Colon (tissue), 2 donors: ENCODE results near the gene ADGRB2.

Experiments
- FAIRE-seq: peaks from 2 replicates; lab custom pipeline; 2012; peaks lifted over from hg19 to GRCh38; lab: Jason Lieb, UNC
- donor health status: control.
- donor health status: control.

The ADGRB2 gene

DNA sequence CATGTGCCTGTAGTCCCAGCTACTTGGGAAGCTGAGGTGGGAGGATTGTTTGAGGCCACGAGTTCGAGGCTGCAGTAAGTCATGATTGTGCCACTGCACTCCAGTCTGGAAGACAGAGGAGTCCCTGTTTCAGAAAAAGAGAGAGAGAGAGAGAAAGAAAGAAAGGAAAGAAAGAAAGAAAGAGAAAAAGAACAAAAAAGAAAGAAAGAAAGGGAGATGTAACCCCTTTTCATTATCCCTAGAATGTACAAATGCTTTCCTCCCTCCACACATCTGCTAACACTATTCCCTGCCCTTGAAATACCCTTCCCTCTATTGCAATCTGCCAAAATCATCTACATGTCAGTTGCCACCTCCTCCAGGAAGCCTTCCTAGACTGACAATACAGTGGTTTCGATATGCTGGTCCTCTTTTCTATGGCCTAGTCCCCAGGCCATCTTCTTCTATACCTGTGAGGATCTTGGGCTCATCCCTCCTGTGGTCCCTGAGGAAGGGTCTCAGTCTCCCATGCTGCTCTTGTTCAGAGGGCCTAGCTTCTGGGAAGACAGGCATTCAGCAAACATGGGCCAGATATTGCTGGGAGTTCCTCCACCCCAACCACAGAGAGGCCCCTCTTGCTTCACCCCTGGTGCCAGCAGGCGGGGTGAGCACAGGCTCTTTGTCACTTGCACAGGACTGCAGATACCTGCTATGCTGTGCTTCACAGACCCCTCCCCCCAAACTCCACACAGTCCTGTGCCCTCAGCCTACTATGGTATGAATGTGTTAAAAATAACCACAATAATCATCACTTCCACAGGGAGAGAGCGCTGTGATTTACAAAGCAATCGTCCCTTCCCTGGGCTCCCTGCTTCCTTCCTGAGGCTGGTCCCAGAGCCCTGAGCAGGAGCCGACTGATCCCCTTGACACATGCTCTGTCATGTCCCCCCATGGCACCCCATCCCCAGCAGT is 14.1 kb downstream of the ADGRB2 start:
- no peak for FAIRE-seq

DNA sequence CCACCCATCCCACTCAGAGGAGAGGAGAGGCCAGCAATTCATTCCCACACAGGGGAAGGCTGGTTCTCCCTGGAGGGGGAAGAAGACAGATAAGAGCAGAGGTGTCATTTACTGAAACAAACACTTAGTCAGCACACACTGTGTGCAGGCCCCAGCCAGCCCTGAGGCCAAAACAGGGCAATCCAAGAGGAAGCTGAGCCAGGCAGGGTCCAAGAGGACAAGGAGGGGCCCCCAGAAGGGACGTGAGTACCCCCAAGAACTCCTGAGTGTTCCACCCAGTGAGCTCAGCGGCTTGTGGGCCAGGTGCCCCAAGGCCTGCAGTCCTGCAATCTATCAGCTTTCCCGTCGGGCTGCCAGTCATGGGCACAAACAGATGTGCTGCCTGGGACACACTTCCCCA is 15.8 kb downstream of the ADGRB2 start:
- no peak for FAIRE-seq

DNA sequence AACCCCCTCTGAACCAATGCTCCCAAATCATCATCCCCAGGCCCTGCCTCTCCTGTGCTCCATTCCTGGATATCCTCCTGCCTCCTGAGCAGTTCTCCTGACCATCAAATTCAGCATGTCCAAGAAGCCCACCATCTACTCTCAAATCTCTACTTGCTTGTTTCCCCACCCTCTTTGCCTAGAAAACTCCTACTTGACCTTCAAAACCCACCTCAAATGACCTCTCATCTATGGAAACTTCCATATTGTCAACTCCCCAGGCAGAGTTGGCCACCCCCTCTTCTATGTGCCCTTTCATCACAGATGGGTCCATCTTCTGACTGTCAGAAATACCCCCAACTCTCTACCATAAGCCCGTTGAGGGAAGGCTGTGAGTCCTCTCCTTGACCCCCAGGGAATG is 16.8 kb downstream of the ADGRB2 start:
- FAIRE-seq, result no peak

DNA sequence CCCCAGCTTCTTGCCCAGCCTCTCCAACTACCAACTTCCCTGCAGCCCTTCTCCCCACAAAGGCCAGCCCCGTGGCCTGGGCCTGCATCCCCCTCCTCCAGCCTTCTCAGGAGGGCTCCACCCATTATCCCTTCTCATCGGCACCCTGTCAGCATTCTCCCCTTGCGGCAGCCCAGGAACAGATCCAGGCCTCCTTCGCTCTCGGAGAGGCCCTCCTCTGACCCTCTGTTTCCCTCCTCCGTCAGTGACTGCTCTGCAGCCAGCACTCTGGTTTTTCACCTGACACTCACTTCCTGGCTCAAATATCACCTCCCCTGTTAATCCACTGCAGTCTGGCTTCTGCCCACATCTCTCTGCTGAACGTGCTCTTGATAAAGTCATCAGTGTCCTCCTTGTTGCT is 17.5 kb downstream of the ADGRB2 start:
- FAIRE-seq, result no peak

DNA sequence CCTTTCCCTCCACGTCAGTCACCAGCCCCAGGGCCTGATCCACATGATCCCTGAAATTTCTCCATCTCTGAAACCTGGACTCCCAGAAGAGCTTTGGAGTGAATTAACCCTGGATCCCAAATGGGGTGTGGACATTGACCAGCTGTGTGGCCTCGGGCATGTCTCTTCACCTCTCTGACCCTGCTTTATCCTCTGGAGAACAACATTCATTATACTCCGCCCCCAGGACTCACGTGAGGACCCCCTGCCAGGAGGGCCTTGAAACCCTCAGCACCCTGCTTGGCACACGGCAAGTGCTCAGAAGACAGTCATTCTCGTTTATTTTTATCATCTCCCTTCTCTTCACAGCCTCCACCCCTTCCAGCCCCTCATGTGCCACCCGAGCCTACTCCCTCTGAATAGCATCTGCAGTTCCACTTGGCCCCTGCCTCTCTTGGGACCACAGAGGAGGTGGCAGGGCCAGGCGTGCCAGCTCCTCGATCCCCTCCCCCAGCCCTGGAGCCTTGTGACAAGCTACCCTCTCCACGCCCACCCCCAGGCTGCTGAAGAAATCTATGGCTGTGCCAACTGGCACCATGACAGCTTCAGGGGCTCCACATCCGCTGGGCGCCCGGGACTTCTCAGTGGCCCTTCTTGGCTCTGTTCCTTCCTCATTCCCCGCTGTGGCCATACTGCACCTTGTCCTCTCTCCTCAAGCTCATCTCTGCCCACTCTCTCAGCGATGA is 18.0 kb downstream of the ADGRB2 start:
- FAIRE-seq, result no peak

DNA sequence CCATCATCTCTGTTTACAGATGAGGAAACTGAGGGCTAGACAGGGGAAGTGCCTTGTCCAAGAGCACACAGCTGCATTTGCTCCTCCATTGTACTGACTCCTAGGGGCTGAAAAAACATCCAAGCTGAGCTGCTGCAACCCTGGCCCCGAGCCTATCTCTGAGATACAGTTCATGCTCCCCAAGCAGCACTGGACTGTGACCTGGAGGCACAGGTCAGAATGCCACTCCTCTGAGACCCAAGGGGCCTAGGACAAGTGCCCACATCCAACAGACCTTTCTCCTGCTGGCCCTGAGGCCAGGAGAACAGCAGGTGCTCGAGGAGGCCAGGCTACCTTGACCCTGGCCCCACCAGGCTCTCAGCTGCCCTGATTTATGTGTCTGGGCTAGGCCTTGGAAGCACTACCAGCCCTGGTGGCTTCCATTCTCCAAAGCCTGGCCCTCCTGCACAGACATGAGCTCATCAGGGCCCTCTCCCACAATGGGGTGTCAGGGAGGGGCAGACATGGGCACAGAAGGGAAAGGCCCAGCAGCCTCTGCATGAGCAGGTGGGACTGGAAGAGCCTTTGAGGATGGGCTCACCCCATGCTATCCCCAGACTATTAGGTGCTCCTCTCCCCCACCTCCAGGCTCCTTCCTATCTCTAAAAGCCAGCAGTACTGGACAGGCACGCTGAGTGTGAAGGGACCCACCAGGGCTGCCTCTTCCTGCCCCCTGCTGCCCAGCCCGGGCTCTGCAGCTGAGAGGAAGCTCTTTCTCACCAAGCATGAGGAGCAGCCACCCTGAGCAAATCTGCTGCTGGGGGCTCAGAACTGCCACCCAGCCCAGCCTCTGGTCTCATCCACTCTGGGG is 18.8 kb downstream of the ADGRB2 start:
- no peak for FAIRE-seq

DNA sequence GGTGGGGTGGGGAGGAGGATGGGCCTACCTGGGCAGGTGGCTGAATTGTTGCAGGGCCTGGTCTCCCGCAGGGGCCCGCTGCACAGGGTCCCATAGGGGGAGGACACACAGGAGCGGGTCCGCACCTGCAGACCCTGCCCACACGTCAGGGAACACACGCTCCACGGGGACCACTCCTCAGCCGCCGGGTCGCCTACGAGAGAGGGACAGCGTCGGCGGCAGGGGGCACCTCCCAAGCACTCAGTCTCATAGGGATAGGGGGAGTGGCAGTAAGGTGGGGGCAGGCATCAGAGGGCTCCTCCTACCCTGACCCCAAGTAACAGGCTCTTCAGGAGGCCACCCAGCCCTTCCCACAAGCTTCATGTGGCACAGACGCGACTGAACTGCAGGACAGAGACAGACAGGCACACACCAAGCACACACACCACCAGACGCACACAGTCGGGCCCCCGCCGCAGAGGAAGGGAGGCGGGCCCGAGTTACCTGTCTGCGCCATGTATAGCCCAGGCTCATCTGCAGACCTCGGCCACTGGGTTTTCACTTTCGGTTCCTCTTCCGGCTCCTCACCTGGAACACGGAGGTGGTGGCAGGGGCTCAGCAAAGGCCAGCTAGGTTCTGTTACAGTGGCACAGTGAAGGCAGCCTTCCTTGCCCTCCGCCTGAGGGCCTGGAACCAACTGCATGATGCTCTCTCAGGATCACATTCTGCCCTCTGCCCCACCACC is 19.8 kb downstream of the ADGRB2 start:
- FAIRE-seq, result no peak

DNA sequence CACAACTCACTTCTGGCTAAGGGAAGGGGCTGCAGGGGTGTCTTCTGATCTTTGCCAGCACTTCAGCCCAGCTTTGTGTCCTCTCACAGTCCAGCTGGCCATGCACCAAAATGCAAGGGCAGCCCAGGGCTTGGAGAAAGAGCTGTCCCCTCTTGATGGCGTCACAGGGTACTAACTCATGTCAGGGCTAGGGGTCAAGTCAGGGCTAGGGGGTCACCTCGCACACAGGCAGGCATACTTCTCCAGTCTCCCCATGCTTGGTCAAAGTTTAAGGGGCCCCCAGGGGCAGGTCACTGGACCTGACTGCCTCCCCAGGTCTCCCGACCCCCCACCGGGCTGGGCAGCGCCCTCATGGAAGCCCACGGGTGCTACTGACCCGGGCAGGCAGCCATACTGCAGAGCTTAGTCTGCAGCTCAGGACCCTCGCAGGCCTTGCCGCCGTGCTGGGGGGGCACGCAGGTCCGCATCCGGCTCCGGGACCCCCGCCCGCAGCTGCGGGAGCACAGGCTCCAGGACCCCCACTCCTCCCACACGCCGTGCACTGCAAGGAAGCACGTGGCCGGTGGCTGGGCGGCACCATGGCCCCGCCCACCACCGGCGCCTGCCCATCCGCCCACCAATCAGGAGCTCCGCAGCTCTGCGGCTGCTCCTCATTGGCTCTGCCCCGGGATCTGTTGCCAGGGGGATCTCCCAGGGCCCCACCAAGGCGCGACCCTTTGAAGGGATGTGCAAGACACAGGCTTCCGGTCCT is 21.5 kb downstream of the ADGRB2 start:
- FAIRE-seq, result no peak

DNA sequence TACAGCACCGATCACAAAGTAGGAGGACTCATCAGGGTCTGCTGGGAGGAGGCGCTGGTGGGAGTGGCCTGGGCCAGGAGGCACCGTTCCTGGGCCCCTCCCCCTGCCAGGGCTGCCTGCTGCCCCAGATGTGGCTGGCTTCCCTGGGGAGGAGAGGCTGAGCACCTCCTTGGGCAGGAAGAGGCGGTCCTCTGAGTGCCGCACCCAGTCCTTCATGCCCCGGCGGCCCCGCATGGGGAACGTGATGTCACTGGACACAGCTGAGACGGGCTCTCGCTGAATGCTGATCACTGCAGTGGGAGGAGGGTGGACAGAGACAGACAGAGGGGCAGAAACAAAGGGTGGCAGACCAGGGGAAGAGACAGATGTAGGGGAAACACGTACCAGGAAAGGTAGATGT is 24.8 kb downstream of the ADGRB2 start:
- FAIRE-seq, result no peak

DNA sequence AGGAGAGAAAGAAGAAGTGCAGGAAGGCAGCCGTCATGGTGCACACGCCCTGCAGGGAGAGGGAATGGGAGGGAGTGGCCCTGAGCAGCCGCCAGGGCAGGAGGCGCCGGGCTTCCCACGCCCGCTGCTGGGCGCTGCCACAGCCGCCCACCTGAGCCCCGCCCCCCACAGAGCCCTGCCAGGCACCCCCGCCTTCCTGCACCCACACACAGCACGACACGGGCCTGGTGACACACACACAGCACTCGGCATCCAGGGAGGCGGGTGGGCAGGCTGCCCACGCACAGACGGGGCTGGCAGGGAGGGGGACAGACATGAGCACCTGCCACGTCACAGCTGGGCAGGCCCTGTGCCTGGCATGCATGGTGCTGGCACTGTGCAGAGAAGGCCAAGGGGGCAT is 27.5 kb downstream of the ADGRB2 start:
- no peak for FAIRE-seq

DNA sequence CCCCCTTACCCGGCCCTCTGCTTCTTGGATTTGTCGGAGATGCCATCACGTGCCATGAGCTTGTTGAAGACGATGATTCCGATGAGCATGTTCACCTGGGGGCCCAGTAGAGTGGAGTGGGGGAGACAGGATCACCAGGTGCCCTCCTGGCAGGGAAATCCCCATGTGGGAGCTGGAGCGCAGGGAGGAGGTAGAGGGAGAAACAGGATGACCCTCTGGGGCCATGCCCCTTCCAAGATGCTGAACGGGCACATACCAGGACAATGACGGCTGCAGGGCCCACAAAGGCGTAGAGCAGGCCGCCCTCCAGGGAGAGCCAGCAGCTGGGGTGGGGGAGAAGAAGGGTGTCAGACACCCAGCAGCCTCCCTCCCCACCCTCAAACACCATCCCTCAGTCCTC is 28.6 kb downstream of the ADGRB2 start:
- no peak for FAIRE-seq

DNA sequence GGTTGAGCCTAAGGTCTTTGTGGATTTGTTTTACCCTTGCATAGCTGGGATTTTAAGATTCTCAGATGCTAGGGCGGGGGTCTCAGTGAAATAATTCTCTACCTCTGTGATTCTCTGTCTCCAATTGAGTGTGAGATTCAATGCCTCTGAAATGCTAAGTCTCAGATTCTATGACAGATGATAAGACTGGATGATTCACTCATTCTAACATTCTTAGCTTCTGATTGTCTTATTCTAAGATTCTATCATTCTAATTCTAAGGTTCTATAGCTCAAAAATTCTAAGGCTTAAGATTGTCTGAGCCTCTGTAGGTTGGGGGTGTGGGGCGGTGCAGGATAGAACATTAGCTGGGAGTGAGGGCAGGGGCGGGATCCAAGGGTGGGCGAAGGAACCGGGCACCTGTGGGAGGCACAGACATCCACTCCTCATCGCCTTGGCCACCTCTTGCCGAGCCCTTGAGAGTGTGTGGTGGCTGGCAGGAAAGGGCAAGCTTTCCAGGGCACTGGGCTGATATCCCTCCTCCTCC is 29.5 kb downstream of the ADGRB2 start:
- FAIRE-seq, result no peak

DNA sequence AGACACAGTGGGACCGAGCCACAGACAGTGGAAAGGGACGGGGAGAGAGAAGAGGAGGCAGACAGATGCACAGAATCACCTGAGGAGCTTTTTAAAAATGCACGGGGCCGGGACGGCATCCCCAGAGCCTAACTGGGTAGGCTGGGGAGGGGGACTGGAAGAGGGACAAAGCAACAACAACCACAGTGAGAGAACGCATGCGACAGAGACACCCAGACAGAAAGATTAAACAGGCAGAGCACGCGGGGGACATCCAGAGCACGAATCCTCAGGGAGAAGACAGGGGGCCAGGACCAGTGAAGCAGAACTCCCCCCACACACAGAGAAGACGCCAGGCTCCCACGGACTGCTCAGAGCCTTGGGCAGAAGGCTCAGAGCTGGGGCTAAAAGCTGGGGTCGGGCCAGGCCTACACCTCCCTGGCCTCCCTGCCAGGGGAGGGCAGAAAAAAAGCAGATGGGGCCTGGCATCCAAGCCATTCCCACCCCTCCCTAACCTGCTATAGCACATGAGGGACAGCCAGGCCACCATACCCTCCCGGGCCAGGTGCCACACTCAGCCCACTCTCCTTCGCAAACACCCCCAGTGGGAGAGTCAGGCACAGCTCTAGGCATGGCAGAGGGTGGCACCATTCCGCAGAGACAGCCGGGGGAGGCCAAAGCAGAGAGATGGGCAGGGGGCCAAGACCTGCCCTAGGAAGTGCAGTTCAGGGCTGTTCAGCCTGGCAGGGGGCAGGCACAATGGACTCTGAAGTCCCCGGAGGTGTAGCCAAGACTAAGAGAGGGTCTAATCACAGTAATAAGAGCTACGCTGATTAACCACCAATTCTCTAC is 30.5 kb downstream of the ADGRB2 start:
- no peak for FAIRE-seq

DNA sequence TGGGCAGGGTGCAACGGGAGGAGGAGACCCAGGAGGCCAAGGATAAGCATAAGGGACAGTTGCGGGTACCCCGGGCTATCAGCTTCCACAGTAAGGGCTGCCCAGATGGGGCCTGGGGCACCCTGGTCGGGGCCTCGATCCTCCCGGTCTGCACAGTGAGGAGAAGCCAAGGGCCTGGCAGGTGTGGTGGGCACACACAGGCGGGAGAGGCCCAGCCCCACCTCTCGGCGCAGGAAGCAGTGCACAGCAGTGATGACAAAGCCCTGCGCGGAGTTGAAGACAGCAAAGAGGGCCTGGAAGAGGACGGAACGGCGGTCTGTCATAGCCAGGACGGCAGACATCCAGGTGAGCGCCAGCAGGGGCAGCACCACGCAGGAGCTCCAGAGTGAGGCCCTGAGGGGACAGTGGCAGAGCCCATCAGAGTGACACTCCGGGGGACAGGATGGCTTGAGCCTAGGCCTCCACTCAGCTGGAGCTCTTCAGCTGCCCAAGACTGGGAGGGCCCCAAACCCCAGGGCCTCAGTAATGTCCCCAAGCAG is 31.3 kb downstream of the ADGRB2 start:
- FAIRE-seq, result no peak

DNA sequence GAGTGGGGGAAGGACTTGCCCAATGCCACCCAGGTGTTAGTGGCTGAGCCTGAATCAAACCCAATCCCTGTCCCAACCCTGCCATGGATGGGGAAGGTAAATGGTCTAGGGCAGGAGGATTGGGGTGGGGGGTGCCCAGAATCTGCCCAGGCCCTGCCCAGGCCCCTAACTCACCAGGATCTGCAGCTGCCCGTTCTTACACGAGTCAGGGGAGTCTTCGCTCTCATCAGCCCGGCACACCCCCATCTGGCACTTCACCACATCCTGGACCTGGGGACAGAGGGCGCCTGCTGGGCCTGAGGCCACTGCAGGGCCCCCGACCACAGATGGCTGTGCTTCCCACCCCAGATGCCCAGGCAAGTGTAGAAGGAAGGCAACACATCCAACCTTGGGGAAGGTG is 31.8 kb downstream of the ADGRB2 start:
- FAIRE-seq, result no peak

DNA sequence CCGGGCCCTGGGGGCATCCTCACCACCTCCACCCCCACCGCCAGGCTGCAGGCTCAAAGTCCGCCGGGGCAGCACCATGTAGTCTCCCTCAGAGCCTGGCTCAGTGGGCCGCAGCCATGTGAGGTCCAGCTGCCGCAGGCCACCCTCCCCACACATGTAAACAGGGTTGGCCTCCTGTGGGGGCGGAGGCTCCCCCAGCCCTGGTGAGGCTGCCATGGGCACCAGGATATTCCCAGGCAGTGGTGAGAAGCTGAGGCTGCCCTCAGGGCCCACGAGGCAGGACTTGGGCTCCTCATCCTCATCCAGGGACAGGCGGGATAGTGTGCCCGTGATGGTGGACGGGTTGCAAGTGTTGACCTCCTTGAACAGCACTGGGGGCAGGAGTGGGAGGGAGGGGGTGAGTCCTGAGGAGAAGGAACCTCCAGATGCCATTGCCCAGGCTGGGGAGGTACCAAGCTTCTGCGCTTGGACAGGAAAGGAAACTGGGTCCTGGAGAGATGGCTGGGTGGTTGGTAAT is 33.0 kb downstream of the ADGRB2 start:
- no peak for FAIRE-seq

DNA sequence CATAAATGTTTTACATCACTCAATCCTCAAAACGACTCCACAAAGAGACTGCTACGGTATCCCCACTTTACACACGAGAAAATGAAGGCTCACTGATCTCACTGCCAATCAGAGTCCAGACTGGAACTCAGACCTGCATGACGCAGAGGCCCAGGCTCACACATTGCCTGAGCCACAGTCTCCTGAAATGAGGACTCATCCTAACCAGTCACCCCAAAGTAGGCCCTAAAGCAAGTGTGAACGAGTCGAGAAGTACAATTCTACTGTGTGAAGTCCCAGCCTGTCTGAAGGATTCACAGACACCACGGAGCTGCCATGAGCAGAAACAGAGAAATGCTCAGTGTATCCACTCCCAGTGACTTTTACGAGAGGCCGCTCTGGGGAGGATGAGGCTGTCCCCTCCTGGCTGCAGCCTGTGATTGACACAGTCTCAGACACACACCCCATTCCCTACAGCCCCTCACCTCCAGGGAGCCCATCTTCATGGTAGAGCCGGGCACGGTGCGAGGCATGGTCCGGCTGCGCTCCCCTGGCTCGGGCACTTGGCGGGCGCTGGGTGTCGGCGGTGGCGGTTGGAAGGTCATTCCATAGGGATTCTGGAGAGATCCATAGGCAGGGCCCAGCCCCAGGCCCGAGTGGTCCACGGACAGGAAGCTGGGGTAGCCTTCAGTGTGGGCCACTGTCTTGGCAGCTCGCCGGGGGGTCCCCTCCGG is 33.6 kb downstream of the ADGRB2 start:
- FAIRE-seq, result no peak

DNA sequence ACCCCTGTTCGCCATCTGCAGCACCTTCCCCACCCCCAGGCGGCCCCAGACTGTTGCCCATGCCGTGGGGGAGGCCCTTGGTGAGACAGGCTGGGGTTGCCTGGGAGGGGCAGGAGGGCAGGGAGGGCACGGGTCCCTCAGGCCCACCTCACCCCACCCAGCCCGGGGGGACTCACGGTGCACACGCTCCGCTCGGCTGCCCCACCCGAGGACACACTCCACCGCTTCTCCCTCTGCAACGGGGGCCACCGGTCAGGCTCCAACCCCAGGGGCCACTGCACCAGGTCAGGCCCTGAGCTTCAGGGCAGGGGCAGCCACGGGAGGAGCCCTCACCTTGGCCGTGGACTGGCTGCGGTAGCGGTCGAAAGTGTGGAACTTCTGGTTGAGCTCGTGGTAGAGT is 36.3 kb downstream of the ADGRB2 start:
- FAIRE-seq, result no peak

DNA sequence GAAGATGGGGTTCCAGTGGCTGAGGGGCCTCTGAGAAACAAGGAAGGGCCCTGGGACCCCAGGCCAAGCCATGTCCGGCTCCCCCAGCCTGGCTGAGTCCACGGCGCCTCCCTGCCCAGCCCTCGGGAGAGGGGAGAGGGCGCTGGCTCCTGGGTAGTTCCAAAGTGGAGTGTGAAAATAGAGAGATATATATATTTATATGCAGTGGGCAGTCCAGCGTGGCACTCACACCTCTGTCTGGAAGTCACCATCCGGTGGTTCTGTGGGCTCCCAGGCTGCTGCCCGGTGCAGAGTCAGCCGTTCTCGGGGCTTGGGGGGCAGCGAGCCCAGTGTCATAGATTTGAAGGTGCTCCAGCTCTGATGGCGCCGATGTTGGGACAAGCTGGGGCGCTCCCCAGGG is 36.9 kb downstream of the ADGRB2 start:
- no peak for FAIRE-seq
